PC-3 (cell line): ENCODE data around the gene CRTC3.

Experiments
- CTCF ChIP-seq: fragments of 300-600 bp; sonication (generic); conservative IDR thresholded peaks from 2 replicates; pipeline ENCODE4 v1.5.1; 2017; ENCODE audit warnings: antibody characterized with exemption, low read depth, mild to moderate bottlenecking, low read length
- EZH2phosphoT487 ChIP-seq: fragments of 300-600 bp; sonication (generic); IDR thresholded peaks from 2 replicates; pipeline ENCODE4 v1.6.1; 2018; ENCODE audit warnings: mild to moderate bottlenecking, antibody characterized with exemption, low read length, borderline replicate concordance

DNA sequence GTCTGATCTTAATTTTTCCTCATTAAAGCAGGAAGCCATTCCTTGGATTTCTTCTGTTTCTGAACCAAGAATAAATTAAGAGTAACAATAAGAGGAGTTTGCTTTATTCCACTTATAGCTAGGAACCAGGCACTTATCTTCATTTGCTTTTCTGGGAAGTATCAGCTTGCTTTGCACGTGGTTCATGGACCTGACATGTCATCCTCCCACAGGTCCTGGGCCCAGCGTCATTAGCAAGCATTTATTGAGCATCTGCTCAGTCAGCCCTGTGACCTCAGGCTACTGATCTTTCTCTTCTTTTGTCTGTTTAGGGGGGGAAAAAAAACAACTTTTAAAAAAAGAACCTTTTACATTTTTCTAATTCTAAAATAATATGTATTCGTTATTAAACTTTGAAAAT, 34.7 kb upstream of the CRTC3 start:
- TF ChIP-seq CTCF (no peak), EZH2phosphoT487 (no peak)
